ENCODE data around the gene ERG28.
A peak's percentile ranks its signal among the peaks of the same experiment; 100 is the strongest.

Gene ERG28

GRCh38 chr14:75657331-75657730, 3.3 kb downstream of the ERG28 start:
- DNase-seq = no peak

DNA sequence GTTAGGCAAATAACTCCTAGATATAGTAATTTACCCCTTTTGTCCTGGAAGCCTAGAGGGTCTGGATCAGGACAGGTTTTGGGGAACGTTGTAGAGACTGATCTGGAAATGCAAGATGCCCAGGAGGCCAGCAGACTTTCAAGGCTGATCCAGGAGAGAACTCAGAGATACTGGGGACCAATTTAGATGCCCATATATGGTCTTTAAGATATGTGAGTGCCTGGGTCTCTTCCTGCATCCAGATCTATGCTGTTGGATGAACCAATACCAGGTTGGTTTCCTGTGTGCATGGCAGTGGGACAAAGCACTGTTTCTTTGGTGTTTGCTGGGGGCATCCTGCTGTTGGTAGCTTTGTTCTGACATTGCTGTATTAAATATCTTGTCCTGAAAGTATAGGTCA, 5.4 kb downstream of the ERG28 start:
- DNase-seq = no peak

DNA sequence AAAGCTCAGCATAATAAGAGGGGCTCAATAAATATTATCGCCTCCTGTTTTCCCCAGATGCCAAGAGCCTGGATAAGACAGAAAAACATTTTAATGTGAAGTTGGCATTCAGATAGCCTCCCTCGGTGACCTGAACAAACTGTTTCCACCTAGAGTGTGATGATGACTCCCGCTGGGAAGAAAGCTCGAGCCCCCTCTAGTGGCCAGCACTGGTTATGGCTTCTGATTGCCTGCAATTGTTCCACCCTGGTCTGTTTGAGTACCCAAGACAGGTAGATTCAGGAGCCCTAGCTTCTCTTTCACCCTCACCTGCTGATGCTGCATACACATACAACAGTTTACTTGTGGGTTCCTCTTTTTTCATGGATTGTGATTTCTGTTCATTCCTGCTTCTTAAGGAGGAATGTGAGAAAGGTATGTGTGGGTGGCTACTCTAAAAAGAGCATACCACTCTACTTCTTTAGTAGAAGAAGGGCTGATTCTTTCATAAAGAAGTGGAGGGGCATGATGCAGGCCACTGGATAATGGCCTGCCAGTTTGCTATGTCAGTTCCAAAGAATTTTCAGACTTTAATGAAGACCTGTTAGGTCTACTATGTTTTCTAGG, 6.4 kb downstream of the ERG28 start:
- DNase-seq = peak; percentile 56 to 60

DNA sequence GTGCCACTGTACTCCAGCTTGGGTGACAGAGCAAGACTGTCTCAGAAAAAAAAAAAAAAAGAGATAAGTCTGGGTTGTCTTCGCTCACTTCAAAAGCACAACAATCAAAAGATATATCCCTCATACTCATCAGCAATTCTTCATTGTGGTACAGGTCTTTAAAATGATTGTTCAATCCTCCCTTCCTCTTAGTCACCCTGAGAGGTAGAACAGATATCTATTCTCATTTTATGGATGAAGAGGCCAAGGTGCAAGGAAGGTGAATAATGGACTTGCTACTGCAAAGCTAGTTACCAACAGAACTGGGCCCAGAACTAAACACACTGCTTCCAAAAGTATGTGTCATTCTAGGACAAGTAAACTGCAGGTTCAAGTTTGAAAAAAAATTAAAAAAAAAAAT, 7.1 kb downstream of the ERG28 start:
- DNase-seq = no peak

DNA sequence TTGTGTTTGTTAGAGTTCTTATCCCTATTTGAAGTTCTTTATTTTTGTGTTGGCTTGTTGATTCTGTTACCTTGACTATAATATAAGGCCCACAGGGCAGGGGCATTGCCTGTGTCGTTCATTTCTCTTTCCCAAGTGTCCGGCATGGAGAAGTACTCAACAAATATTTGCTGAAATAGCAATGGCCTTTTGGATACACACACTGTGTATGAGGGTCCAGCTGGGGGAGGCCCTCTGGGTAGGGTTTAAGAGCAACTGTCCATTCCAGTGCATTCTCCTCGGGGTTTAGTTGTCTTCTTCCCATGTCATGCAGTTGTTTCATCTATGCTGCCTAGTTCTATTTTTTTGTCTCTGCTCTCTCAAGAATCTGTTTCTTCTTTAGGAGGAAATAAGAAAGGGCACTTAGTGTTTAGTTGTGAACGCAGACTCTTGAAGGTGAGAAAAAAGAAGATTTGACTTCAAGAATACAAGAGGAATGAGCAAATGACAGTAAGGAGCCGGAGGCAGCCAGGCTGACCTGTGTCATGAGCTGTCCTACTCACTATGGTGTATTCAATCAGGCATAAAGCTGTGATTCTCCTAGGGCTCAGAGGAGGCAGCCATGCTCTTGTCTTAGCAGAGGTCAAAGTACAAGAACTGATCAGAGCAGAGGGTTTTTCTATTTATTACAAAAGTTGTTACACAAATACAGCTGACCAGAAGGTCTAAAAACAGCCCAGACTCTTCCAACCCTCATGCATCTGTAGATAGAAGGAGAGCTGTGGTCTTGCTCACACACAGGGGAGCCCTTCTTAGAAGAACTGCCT, 10.2 kb downstream of the ERG28 start:
- DNase-seq = no peak

DNA sequence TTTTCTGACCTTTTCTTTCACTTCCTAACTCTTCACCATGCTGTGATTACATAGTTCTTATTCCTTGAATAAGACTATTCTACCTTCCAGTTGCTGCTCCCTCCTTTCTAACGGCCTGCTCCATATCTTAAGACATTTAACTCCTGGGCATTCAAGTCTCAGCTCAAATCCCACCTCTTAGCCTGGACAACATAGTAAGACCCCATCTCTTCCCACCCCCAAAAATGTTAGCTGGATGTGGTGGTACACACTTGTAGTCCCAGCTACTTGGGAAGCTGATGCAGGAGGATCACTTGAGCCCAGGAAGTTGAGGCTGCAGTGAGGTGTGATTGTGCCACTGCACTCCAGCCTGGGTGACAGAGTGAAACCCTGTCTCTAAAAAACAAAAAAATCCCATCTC, 10.9 kb downstream of the ERG28 start:
- no peak for DNase-seq

- DNase-seq = no peak
These were observed 11.3 kb downstream of the ERG28 start for GRCh38 chr14:75649337-75649736.

DNA sequence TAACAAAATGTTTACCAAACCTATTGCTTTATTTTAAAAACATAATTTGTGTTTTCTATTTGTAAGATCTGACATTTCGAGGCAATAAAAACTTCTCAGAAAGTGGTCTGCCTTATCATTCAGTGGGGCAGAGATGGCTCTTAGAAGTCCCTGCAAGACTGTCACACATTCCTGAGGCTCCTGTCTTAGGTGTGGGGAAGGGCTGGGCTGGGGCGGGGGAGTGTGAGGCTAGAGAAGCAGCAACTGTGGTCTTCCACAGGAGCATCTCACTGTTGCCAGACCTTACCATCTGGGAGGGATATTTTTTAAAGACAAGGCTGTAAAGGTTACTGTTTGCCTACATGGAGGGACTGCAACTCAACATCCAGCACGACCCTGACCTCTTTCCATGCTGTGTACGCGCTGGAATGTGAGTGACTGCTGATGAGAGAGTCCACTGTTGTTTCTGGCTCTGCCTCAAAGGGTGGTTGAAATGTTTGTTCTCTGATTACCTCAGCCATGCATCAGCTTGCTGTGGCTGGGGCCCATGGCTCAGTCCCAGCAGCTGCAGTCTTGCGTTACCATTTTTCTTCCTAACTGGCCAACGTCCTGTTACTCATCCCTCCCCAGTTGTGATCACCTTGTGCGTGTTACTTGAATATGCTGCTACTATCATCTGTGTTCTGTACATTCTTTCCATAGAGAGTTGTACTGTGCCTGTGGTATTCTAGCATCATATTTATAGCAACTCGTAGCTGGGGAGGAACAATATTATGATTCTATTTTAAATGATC, 12.4 kb downstream of the ERG28 start:
- DNase-seq = no peak

DNA sequence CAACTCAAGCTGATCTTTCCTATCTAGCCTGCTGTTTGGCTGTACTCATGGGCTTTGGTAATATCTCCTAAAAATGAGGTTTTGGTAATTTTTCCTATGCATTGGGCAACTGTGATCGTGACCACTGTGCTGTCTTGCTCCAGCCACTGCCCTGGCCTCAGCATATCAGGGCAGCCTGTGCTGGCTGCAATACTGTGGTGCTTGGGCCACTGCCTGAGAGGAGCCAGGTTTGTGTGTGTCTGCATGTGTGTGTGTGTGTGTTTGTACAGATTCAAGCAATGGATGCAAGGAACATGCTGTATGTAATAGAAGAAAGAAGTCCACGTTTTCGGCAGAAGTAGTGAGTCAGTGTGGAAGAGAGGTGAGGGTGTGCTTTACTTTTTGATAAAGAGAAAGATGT, 13.0 kb downstream of the ERG28 start:
- DNase-seq = peak; percentile 14 to 28

DNA sequence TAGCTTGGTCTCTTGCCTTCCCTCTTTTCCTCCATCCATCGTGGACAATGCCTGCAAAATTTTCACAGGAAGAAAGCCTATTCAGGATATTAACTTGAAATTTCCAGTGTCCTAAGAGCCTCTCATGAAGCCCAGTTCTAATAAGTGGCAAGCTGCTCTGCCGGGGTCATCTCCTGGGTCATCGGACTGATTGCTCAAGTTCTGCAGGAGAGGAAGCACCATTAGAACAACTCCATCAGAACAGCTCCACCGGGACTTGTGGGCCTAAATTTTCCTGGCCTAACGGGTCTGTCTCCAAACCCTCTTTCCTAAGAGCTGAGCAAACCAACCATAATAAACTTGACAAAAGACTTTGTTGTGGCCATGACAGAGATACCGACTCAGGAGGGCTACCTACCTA, 13.9 kb downstream of the ERG28 start:
- DNase-seq = no peak

- DNase-seq = no peak
These were observed 15.6 kb downstream of the ERG28 start for GRCh38 chr14:75645056-75645455.

- no peak for DNase-seq
These were observed 16.7 kb downstream of the ERG28 start for GRCh38 chr14:75643985-75644384.

DNA sequence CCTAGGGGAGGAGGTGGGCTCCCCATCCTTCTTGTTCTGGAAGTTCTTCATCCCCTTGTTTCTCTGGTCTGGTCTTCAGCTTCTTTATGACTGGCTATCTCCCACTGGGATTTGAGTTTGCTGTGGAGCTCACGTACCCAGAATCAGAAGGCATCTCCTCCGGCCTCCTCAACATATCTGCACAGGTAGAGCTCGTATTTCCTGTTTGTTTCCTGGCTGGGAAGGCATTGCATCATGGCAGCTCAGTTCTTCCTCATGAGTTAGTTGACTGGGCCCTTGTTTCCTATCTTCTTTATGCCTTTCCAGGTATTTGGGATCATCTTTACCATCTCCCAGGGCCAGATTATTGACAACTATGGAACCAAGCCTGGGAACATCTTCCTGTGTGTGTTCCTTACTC, 19.8 kb downstream of the ERG28 start:
- no peak for DNase-seq

DNA sequence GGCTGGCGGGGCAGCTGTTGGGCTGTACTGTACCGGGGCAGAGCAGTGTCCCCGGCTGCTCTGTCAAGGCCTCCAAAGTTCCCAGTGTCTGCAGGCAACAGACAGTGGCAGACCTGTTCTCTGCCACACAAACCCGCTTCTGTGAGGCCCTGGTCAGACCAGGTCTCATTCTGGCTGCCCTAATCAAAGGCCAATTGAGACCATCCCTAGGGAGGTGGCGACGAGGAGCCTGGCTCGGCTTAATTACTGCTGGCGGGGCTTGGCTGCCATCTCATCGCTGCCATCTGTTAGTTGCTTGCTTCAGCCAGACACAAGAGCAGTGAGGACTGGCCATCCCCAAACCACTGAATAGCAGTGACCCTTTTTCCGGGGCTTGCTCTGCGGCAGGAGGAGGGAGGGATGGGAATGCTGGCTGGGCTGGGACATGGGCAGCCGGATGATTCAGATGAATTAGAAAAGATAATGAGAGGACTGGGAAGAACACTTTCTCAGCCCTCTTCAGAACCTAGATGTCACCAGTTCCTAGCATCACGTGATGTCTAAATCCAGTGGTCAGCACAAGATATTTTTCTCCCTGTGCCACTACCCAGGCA, 24.5 kb downstream of the ERG28 start:
- no peak for DNase-seq

GRCh38 chr14:75634848-75635247, 25.8 kb downstream of the ERG28 start:
- DNase-seq = no peak

DNA sequence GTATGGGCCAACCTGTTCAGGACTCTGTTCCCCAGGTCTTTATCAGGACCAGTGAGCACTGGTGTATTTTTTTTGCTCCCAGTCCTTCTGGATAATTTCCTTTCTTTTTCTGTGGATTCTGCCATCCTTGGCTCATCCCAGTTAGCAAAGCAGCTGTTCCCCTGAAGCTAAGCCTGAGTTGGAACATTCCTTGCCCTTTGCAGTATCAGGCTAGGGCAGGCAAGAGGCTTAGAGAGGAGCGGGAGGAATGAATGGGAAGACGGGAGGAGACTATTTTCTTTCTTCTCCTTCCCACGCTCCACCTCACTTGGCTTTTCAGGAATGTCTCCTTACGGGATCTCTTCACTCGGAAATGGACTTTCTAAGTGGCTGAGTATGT, 29.2 kb downstream of the ERG28 start:
- no peak for DNase-seq

GRCh38 chr14:75630695-75631452, 29.8 kb downstream of the ERG28 start:
- no peak for DNase-seq

DNA sequence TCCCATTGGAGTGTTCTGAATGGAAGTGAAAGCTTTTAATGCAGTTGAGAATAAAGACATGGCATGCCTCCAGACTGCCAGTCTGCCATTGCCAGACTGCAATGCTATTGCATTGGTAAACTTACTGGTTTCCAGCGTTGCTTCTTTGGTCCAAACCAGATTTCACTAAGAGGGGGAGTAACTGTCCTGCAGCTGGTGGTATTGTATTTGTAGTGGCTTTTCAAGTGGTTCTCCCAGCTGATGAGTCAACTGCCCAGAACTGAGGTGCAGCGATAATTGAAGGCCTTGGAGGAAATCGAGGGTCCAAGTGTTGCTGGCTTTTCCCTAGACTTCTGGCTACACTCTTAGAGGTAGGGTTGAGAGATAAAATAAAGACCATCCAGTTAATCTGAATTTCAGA, 31.9 kb downstream of the ERG28 start:
- DNase-seq = no peak

DNA sequence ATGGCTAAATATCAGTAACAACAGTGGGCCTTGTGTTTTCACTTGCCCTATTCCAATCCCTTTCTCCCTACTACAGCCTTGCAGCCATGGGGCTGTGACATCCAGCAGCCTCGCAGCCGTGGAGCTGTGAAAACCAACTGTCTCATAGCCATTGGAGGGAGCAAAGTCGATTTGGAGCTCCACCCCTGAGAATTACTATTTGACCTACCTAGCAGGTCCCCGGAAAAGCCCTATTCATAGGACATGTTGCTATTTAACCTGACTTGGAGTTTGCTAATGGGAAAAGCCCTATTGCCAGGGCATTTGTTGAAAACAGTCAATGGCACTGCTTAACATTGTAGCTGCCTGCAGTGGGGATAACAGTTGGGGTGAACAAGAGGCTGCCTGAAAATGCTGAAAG, 33.3 kb downstream of the ERG28 start:
- DNase-seq = no peak

DNA sequence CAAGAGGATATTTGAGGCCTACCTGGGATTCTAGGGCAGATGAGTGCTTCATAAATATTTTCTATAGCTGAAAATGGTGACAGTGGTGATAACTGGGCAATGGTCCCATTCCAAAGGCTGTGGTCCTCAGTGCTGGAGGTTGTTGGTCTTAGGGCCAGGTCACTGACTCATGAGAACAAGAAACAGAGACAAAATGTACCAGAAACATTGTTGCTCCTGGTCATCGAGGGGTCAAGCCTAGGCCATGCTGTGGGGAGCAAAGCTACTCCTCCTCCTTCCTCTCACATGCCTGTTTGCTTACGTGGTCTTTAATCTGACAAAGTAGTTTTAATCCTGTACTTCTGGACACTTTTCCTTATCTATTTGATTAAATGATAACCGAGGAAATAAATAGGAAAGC, 33.8 kb downstream of the ERG28 start:
- DNase-seq = no peak

- DNase-seq = no peak
These were observed 34.3 kb downstream of the ERG28 start for GRCh38 chr14:75626396-75626795.

DNA sequence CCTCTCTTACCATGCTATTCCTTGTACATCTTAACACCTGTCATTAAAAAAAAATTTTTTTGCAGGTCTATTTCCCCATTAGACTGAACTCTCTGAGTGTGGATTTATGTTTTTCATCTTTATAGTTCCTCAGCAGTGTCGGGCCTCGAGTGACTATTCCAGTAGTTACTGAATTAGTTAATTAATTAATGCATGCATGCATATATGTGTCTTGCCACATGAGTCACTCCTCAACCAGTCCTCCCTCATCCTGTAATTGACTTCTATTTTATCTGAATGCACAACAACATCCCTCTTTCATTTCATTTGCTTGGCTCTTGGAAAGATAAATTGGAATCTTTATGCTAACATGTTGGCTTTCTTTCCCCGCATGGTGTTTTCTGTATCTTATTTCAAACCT, 35.6 kb downstream of the ERG28 start:
- DNase-seq = no peak

DNA sequence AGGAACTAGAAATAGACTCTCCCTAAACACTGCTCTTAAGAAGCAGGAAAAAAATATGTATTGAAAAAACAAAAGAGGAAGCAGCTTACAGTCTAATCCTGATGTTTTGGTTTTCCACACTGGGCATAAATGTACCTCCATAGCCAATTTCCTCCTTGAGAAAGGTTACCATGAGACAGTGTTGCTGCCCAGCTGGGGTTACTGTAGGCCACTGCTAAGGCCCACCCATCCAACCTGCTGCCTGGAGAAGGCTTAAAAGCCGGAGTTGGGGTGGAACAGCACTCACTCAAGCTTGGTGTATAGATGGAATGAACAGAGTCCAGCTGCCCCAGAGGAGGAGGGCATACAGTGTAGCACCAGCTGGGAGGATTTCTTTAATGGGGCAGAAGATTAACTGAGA, 41.1 kb downstream of the ERG28 start:
- no peak for DNase-seq

Measured in AML-193 (cell line).